ENCODE measurements around the gene BRAF. TPM values are rescaled to one million over a fixed set of nuclear protein-coding genes. Genes with fewer than 3 reads are reported as not detected.

Gene BRAF
- total RNA-seq, 1 donor from 2014 or later, result 48.0 TPM

- Mint-ChIP-seq H3K36me3 (peaks cover 41% of the 10 kb centered on the region), H3K27ac (no peak overlapping the region), H3K4me1 (no peaks in the 10 kb centered on the region), H3K4me3 (no peak overlapping the region), H3K9me3 (peaks cover 36% of the 10 kb centered on the region), H3K27me3 (ENCODE audit: insufficient read depth, low read depth) (no peaks in the 10 kb centered on the region)
- Histone ChIP-seq H3K27me3 (no peaks in the 10 kb centered on the region), H3K4me3 (no peak overlapping the region), H4K20me1 (ENCODE audit: low read depth) (peaks cover 48% of the 10 kb centered on the region), H3K4me1 (peaks cover 18% of the 10 kb centered on the region), H3K79me2 (ENCODE audit: low read depth) (peaks cover 100% of the 10 kb centered on the region), H3K9ac (no peak overlapping the region), H3F3A (ENCODE audit: low read depth) (peaks cover 19% of the 10 kb centered on the region), H3K4me2 (peak overlapping the region; percentile 45), H3K36me3 (no peaks in the 10 kb centered on the region), H3K27ac (peak overlapping the region; percentile 54), H2AFZ (replicated peaks) (no peak overlapping the region), H3K9me3 (ENCODE audit: low read depth) (no peaks in the 10 kb centered on the region)
- DNase-seq (ENCODE audit: low spot score), result peak; percentile 76
- no peak for TF ChIP-seq EZH2phosphoT487 (IDR thresholded peaks at IDR 0.05)
- TF ChIP-seq CTCF (IDR thresholded peaks at IDR 0.05), result peak; percentile 35
- no peak for TF ChIP-seq EZH2 (IDR thresholded peaks at IDR 0.05)
These were observed 24.8 kb downstream of the BRAF start for GRCh38 chr7:140899883-140900282.

- peaks cover 55% of the 10 kb centered on the region for H4K20me1 ChIP-seq (ENCODE audit: low read depth)
- peaks cover 27% of the 10 kb centered on the region for H3K9me3 Mint-ChIP-seq
- H3K27ac ChIP-seq, result no peak overlapping the region
- H3K9me3 ChIP-seq (ENCODE audit: low read depth), result no peaks in the 10 kb centered on the region
- no peaks in the 10 kb centered on the region for H3K27me3 Mint-ChIP-seq (ENCODE audit: insufficient read depth, low read depth)
- no peak overlapping the region for H3K4me3 ChIP-seq
- H3K79me2 ChIP-seq (ENCODE audit: low read depth), result peaks cover 100% of the 10 kb centered on the region
- H3K4me1 Mint-ChIP-seq, result no peaks in the 10 kb centered on the region
- H2AFZ ChIP-seq (replicated peaks), result no peak overlapping the region
- peaks cover 37% of the 10 kb centered on the region for H3K36me3 Mint-ChIP-seq
- no peak for DNase-seq (ENCODE audit: low spot score)
- H3K4me1 ChIP-seq, result peaks cover 18% of the 10 kb centered on the region
- peaks cover 19% of the 10 kb centered on the region for H3F3A ChIP-seq (ENCODE audit: low read depth)
- H3K36me3 ChIP-seq, result no peaks in the 10 kb centered on the region
- no peak overlapping the region for H3K27ac Mint-ChIP-seq
- H3K27me3 ChIP-seq, result no peaks in the 10 kb centered on the region
- peak overlapping the region; percentile 14 for H3K4me2 ChIP-seq
- TF ChIP-seq EZH2 (IDR thresholded peaks at IDR 0.05) (no peak), EZH2phosphoT487 (IDR thresholded peaks at IDR 0.05) (no peak)
- H3K4me3 Mint-ChIP-seq, result no peak overlapping the region
- H3K9ac ChIP-seq, result no peak overlapping the region
These were observed 25.8 kb downstream of the BRAF start for GRCh38 chr7:140898786-140899536.

GRCh38 chr7:140896996-140897395 lies 27.7 kb downstream of the BRAF start:
- Histone ChIP-seq H3K9ac (no peak overlapping the region), H3F3A (ENCODE audit: low read depth) (peaks cover 19% of the 10 kb centered on the region), H3K27ac (no peak overlapping the region), H3K4me3 (no peak overlapping the region), H3K27me3 (no peaks in the 10 kb centered on the region), H3K36me3 (no peaks in the 10 kb centered on the region), H3K9me3 (ENCODE audit: low read depth) (no peaks in the 10 kb centered on the region), H4K20me1 (ENCODE audit: low read depth) (peaks cover 64% of the 10 kb centered on the region), H3K79me2 (ENCODE audit: low read depth) (peaks cover 100% of the 10 kb centered on the region), H3K4me1 (peaks cover 18% of the 10 kb centered on the region), H2AFZ (replicated peaks) (no peak overlapping the region), H3K4me2 (no peak overlapping the region)
- H3K9me3 Mint-ChIP-seq, result peaks cover 18% of the 10 kb centered on the region
- H3K27me3 Mint-ChIP-seq (ENCODE audit: insufficient read depth, low read depth), result no peaks in the 10 kb centered on the region
- no peaks in the 10 kb centered on the region for H3K4me1 Mint-ChIP-seq
- peaks cover 37% of the 10 kb centered on the region for H3K36me3 Mint-ChIP-seq
- no peak for TF ChIP-seq CTCF (IDR thresholded peaks at IDR 0.05)
- TF ChIP-seq EZH2phosphoT487 (IDR thresholded peaks at IDR 0.05), result no peak
- no peak for TF ChIP-seq EZH2 (IDR thresholded peaks at IDR 0.05)
- no peak overlapping the region for H3K27ac Mint-ChIP-seq
- H3K4me3 Mint-ChIP-seq, result no peak overlapping the region
- DNase-seq (ENCODE audit: low spot score), result no peak

GRCh38 chr7:140889645-140890044 lies 35.1 kb downstream of the BRAF start:
- Histone ChIP-seq H3K79me2 (ENCODE audit: low read depth) (peaks cover 100% of the 10 kb centered on the region), H3K9me3 (ENCODE audit: low read depth) (no peaks in the 10 kb centered on the region), H3K4me1 (no peaks in the 10 kb centered on the region), H4K20me1 (ENCODE audit: low read depth) (peaks cover 75% of the 10 kb centered on the region), H3K9ac (no peak overlapping the region), H3K4me3 (no peak overlapping the region), H3K27ac (no peak overlapping the region), H3K27me3 (no peaks in the 10 kb centered on the region), H2AFZ (replicated peaks) (no peak overlapping the region), H3F3A (ENCODE audit: low read depth) (no peaks in the 10 kb centered on the region), H3K4me2 (no peak overlapping the region), H3K36me3 (no peaks in the 10 kb centered on the region)
- Mint-ChIP-seq H3K4me3 (no peak overlapping the region), H3K36me3 (peaks cover 25% of the 10 kb centered on the region), H3K9me3 (peaks cover 13% of the 10 kb centered on the region), H3K27me3 (ENCODE audit: insufficient read depth, low read depth) (no peaks in the 10 kb centered on the region), H3K27ac (no peak overlapping the region), H3K4me1 (no peaks in the 10 kb centered on the region)
- TF ChIP-seq CTCF (IDR thresholded peaks at IDR 0.05) (no peak), EZH2phosphoT487 (IDR thresholded peaks at IDR 0.05) (no peak), EZH2 (IDR thresholded peaks at IDR 0.05) (no peak)
- no peak for DNase-seq (ENCODE audit: low spot score)
